Activated T-cell treated with anti-CD3 and anti-CD28 coated beads, Interleukin-2, amount 50 U/mL, for 4 hours (primary cell): ENCODE measurements around the gene ZMYND8. TPM values are rescaled to one million over a fixed set of nuclear protein-coding genes. Genes with fewer than 3 reads are reported as not detected.

ENCODE experiments used
- ATAC-seq, 2 donors: fragments of 200-7000 bp; cut with Tn5 transposase; one replicate each; pipeline ENCODE4 v1.10.0; 2021
- DNase-seq: peaks from one replicate; pipeline ENCODE4 v3.0.0-alpha.2; 2020
- H3K27me3 Mint-ChIP-seq: one replicate; pipeline ENCODE4 v1.8.0; 2021; ENCODE audit warnings: low read depth, mixed read lengths
- H3K36me3 Mint-ChIP-seq: one replicate; pipeline ENCODE4 v1.8.0; 2022; ENCODE audit warnings: mixed read lengths; ENCODE audit not compliant: insufficient read depth
- H3K4me1 Mint-ChIP-seq: one replicate; pipeline ENCODE4 v1.8.0; 2021; ENCODE audit warnings: low read depth, mixed read lengths
- H3K4me3 Mint-ChIP-seq: one replicate; pipeline ENCODE4 v1.8.0; 2021; ENCODE audit warnings: mild to moderate bottlenecking, moderate library complexity, mixed read lengths
- H3K9me3 Mint-ChIP-seq: one replicate; pipeline ENCODE4 v1.8.0; 2021; ENCODE audit warnings: mixed read lengths
- total RNA-seq, 3 donors: library from RNA; stranded (reverse); gene quantifications; one replicate each; pipeline ENCODE4 v1.2.1, GENCODE V29; 2021

ZMYND8 gene
- total RNA-seq, 3 donors from 2014 or later = 15.6 to 18.7 (median 17.5) TPM

GRCh38 chr20:47238780-47239718 is 117.5 kb downstream of the ZMYND8 start:
- no peaks in the 10 kb centered on the region for H3K9me3 Mint-ChIP-seq
- H3K36me3 Mint-ChIP-seq = peaks cover 30% of the 10 kb centered on the region
- ATAC-seq (no peak), DNase-seq (no peak)
- no peaks in the 10 kb centered on the region for H3K27me3 Mint-ChIP-seq
- no peaks in the 10 kb centered on the region for H3K4me1 Mint-ChIP-seq
- no peak overlapping the region for H3K4me3 Mint-ChIP-seq

GRCh38 chr20:47237715-47238114 is 118.8 kb downstream of the ZMYND8 start:
- H3K4me1 Mint-ChIP-seq = no peaks in the 10 kb centered on the region
- ATAC-seq (no peak), DNase-seq (no peak)
- H3K27me3 Mint-ChIP-seq = no peaks in the 10 kb centered on the region
- H3K36me3 Mint-ChIP-seq = peaks cover 31% of the 10 kb centered on the region
- no peak overlapping the region for H3K4me3 Mint-ChIP-seq
- no peaks in the 10 kb centered on the region for H3K9me3 Mint-ChIP-seq

GRCh38 chr20:47236639-47236900 is 119.9 kb downstream of the ZMYND8 start:
- no peak overlapping the region for H3K4me3 Mint-ChIP-seq
- no peaks in the 10 kb centered on the region for H3K27me3 Mint-ChIP-seq
- H3K4me1 Mint-ChIP-seq = no peaks in the 10 kb centered on the region
- ATAC-seq (no peak), DNase-seq (no peak)
- H3K36me3 Mint-ChIP-seq = peaks cover 31% of the 10 kb centered on the region
- no peaks in the 10 kb centered on the region for H3K9me3 Mint-ChIP-seq

GRCh38 chr20:47235853-47236638 is 120.5 kb downstream of the ZMYND8 start:
- Mint-ChIP-seq H3K4me3 (no peak overlapping the region), H3K27me3 (no peaks in the 10 kb centered on the region), H3K9me3 (no peaks in the 10 kb centered on the region), H3K36me3 (peaks cover 33% of the 10 kb centered on the region), H3K4me1 (no peaks in the 10 kb centered on the region)
- ATAC-seq (no peak), DNase-seq (no peak)

GRCh38 chr20:47235111-47235510 is 121.4 kb downstream of the ZMYND8 start:
- Mint-ChIP-seq H3K4me3 (no peak overlapping the region), H3K36me3 (peaks cover 36% of the 10 kb centered on the region), H3K4me1 (no peaks in the 10 kb centered on the region), H3K9me3 (no peaks in the 10 kb centered on the region), H3K27me3 (no peaks in the 10 kb centered on the region)
- no peak for DNase-seq
- ATAC-seq = no peak

- Mint-ChIP-seq H3K4me3 (no peak overlapping the region), H3K36me3 (peaks cover 34% of the 10 kb centered on the region), H3K4me1 (no peaks in the 10 kb centered on the region), H3K9me3 (no peaks in the 10 kb centered on the region), H3K27me3 (no peaks in the 10 kb centered on the region)
- DNase-seq (no peak), ATAC-seq (no peak)
Observed at GRCh38 chr20:47233333-47234188, 122.9 kb downstream of the ZMYND8 start.

- H3K27me3 Mint-ChIP-seq = no peaks in the 10 kb centered on the region
- no peak overlapping the region for H3K4me3 Mint-ChIP-seq
- peaks cover 28% of the 10 kb centered on the region for H3K36me3 Mint-ChIP-seq
- no peak for ATAC-seq
- no peaks in the 10 kb centered on the region for H3K4me1 Mint-ChIP-seq
- DNase-seq = no peak
- no peaks in the 10 kb centered on the region for H3K9me3 Mint-ChIP-seq
Observed at GRCh38 chr20:47232518-47232917, 124.0 kb downstream of the ZMYND8 start.

GRCh38 chr20:47231382-47232039 is 125.0 kb downstream of the ZMYND8 start:
- Mint-ChIP-seq H3K27me3 (no peaks in the 10 kb centered on the region), H3K4me1 (no peaks in the 10 kb centered on the region), H3K4me3 (no peak overlapping the region), H3K36me3 (peaks cover 25% of the 10 kb centered on the region), H3K9me3 (no peaks in the 10 kb centered on the region)
- no peak for ATAC-seq
- no peak for DNase-seq

- Mint-ChIP-seq H3K4me3 (no peak overlapping the region), H3K27me3 (no peaks in the 10 kb centered on the region), H3K36me3 (peaks cover 24% of the 10 kb centered on the region), H3K9me3 (no peaks in the 10 kb centered on the region), H3K4me1 (no peaks in the 10 kb centered on the region)
- ATAC-seq = no peak
- DNase-seq = no peak
Observed at GRCh38 chr20:47230811-47231256, 125.7 kb downstream of the ZMYND8 start.

GRCh38 chr20:47228654-47229053 is 127.8 kb downstream of the ZMYND8 start:
- no peaks in the 10 kb centered on the region for H3K4me1 Mint-ChIP-seq
- H3K4me3 Mint-ChIP-seq = no peak overlapping the region
- DNase-seq (no peak), ATAC-seq (no peak)
- H3K9me3 Mint-ChIP-seq = no peaks in the 10 kb centered on the region
- H3K27me3 Mint-ChIP-seq = no peaks in the 10 kb centered on the region
- peaks cover 24% of the 10 kb centered on the region for H3K36me3 Mint-ChIP-seq

- peaks cover 28% of the 10 kb centered on the region for H3K36me3 Mint-ChIP-seq
- DNase-seq = no peak
- no peaks in the 10 kb centered on the region for H3K4me1 Mint-ChIP-seq
- no peak overlapping the region for H3K4me3 Mint-ChIP-seq
- ATAC-seq = no peak
- no peaks in the 10 kb centered on the region for H3K27me3 Mint-ChIP-seq
- H3K9me3 Mint-ChIP-seq = no peaks in the 10 kb centered on the region
Observed at GRCh38 chr20:47227576-47227975, 128.9 kb downstream of the ZMYND8 start.

- H3K4me3 Mint-ChIP-seq = no peak overlapping the region
- H3K4me1 Mint-ChIP-seq = no peaks in the 10 kb centered on the region
- no peak for DNase-seq
- H3K27me3 Mint-ChIP-seq = no peaks in the 10 kb centered on the region
- H3K9me3 Mint-ChIP-seq = no peaks in the 10 kb centered on the region
- no peak for ATAC-seq
- peaks cover 30% of the 10 kb centered on the region for H3K36me3 Mint-ChIP-seq
Observed at GRCh38 chr20:47227119-47227518, 129.4 kb downstream of the ZMYND8 start.

GRCh38 chr20:47225458-47225857 is 131.0 kb downstream of the ZMYND8 start:
- Mint-ChIP-seq H3K9me3 (no peaks in the 10 kb centered on the region), H3K27me3 (no peaks in the 10 kb centered on the region), H3K36me3 (peaks cover 24% of the 10 kb centered on the region), H3K4me3 (no peak overlapping the region), H3K4me1 (no peaks in the 10 kb centered on the region)
- ATAC-seq = no peak
- no peak for DNase-seq

- Mint-ChIP-seq H3K27me3 (no peaks in the 10 kb centered on the region), H3K9me3 (no peaks in the 10 kb centered on the region), H3K36me3 (peaks cover 27% of the 10 kb centered on the region), H3K4me3 (no peak overlapping the region), H3K4me1 (no peaks in the 10 kb centered on the region)
- DNase-seq (no peak), ATAC-seq (no peak)
Observed at GRCh38 chr20:47224857-47225256, 131.6 kb downstream of the ZMYND8 start.
